SK-N-DZ (cell line): ENCODE results near the gene ITPK1.

Source experiments
- DNase-seq: peaks from one replicate; pipeline ENCODE4 v3.0.0-alpha.2; 2015; ENCODE audit warnings: low spot score

Gene ITPK1

GRCh38 chr14:92970271-92970670 lies 145.5 kb downstream of the ITPK1 start:
- DNase-seq: no peak

DNA sequence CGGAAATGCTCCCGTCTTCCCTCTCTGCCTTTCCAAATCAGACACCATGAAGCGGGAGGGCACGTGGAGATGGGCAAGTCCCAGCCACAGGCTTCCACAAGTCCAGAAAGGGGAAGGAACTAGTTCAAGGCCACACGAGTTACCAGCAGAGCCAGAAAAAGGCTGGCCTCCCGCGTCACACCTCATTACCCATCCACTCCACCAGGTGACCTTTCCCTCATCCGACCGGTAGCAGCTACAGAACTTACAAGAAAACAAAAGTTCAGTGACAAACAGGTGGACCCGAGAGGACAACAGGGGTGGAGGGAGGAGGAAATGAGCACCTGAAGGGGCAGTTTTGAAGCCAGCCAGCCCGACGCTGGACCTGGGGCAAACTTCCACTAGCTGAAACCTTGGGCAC lies 145.9 kb downstream of the ITPK1 start:
- no peak for DNase-seq

DNA sequence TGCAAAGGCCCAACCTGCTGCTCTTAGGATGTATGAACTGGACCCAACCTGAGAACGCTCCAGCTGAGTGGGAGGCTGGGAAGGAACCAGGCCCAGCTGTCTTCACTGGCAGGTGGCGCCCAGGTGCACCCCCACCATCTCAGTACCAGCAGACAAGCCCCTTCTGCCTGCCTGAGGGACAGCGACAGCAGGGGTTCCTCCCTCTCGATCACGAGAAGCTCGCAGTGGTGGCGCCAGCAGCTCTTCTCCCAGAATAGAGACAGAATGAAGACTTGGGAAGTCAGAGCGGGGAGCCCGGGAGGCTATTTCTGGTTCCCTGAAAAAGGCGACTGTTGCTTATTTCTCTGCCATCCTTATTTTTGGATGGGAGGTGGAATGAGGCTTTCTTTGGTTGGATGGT lies 146.3 kb downstream of the ITPK1 start:
- DNase-seq: no peak

- DNase-seq: no peak
These were observed 147.3 kb downstream of the ITPK1 start for GRCh38 chr14:92968291-92969020.

DNA sequence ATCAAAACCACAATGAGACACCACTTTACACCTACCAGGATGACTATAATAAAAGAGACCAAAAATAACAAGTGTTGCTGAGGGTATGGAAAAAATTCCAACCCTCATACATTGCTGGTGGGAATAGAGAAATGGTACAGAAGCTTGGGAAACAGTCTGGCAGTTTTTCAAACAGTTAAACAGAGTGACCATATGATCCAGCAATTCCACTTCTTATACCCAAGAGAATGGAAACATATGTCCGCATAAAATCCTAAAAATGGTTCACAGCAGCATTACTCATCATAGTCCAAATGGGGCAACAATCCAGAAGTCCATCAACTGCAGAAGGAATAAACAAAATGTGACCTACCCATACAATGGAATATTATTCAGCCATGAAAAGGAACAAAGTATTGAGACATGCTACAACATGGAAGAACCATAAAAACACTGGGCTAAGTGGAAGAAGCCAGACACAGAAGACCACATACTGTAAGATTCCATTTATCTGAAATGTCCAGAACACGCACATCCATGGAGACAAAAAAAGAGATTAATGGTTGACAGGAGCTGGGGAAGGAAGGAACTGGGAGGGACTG lies 148.3 kb downstream of the ITPK1 start:
- DNase-seq: no peak

- DNase-seq: no peak
These were observed 150.4 kb downstream of the ITPK1 start for GRCh38 chr14:92965281-92965680.

GRCh38 chr14:92964124-92965109 lies 151.3 kb downstream of the ITPK1 start:
- DNase-seq: no peak

- DNase-seq: no peak
These were observed 152.2 kb downstream of the ITPK1 start for GRCh38 chr14:92963301-92964123.

DNA sequence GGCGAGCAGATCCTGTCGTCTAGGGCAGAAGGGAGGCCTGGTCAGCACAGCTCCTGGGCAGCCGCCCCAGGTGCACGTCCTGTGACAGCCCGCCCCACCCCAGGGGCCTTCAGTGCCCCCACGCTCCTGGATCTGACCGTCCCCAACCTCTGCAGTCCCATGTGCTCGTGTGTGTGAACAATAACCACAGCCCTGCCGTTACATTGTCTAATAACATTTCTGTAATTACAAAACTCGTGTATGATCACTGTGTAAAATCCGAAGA lies 153.0 kb downstream of the ITPK1 start:
- DNase-seq: no peak

GRCh38 chr14:92962031-92962830 lies 153.5 kb downstream of the ITPK1 start:
- no peak for DNase-seq

DNA sequence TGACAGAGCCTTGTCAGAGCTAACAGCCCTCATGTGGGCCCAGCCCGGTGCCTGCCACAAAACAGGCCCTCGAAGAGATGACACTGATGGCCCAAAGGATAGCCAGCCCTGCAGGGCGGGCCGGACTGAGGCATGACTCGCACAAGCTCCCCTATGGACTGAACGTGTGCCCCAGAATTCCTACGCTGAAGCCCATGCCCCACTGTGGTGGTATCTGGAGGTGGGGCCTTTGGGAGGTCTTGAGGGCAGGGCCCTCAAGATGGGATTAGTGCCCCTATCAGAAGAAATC lies 154.2 kb downstream of the ITPK1 start:
- DNase-seq: no peak

DNA sequence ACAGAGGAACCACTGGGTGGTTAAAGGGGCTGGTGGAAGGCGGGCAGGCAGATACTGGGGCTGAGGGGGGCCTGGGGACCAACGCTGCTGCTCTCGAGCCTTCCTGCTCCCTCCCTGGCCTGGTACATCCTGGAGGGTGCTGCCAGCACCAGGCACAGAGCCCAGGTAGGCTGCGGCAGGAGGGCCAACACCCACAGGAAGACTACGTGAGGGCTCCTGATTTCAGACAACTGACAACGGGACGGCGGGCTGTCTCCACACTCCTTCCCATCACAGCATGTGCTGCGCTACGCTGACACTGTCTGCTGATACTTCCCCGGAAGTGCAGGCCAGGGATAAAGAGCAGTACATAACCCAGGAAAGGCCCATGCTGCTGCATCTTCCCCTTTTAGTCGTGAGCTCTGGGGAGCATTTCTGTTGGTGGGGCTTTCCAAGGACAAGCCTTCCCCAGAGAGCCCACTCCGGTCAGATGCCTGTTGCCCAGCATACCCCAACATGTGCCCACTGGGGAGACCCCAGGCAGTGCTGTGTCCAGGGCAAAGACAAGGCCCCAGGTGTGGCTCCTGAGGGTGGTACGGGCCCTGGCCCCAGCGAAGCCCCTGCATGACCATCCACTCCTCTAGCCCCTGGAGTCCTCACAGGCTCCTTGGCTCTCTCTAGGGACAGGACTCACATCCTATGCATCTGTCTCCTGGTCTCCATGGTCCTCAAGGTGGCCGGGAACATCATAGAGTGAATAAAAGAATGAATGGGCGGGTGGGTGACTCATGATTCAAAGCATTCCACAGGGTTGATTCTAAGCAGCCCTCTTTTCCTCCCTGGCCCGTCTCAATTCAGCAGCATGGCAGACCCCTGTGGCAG lies 154.8 kb downstream of the ITPK1 start:
- DNase-seq: no peak

- no peak for DNase-seq
These were observed 155.7 kb downstream of the ITPK1 start for GRCh38 chr14:92959761-92960680.

DNA sequence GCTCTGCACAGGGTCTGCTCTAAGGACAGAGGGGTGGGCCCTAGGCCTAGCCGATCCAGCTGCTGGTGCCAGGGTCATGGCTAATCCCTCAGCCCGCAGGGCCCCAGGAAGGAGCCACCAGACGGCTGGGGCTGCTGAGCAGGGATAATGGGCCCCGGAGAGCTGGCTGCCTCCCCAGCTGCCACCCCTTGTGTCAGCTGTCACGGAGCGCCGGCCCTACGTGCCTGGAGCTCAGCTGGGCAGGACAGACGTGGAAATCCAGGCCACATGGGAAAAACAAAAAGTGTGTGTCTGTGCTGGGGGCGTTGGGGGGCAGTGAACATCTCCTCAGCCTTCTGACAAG lies 156.6 kb downstream of the ITPK1 start:
- no peak for DNase-seq

- no peak for DNase-seq
These were observed 157.1 kb downstream of the ITPK1 start for GRCh38 chr14:92958373-92959188.

GRCh38 chr14:92956961-92957360 lies 158.8 kb downstream of the ITPK1 start:
- no peak for DNase-seq

- DNase-seq: no peak
These were observed 160.3 kb downstream of the ITPK1 start for GRCh38 chr14:92955381-92955780.

- no peak for DNase-seq
These were observed 160.8 kb downstream of the ITPK1 start for GRCh38 chr14:92954933-92955332.
